DND-41 (cell line): ENCODE data around the gene CDYL.

ENCODE experiments used
- ATAC-seq: fragments of 200-7000 bp; cut with Tn5 transposase; 3 replicates; pipeline ENCODE4 v1.9.1; 2021; ENCODE audit warnings: low read depth; ENCODE audit not compliant: insufficient read depth
- DNase-seq: peaks from one replicate; pipeline ENCODE4 v3.0.0-alpha.2; 2020
- H2AFZ ChIP-seq: 2 replicates; pipeline ENCODE4 v1.6.0; 2012; ENCODE audit warnings: low read depth, low read length
- H3K27ac ChIP-seq: 2 replicates; pipeline ENCODE4 v1.5.1; 2012; ENCODE audit warnings: low read length, inconsistent platforms
- H3K27me3 ChIP-seq: fragments of 200-600 bp; sonication (generic); 2 replicates; pipeline ENCODE4 v1.6.0; 2012; ENCODE audit warnings: low read length, mild to moderate bottlenecking, inconsistent platforms; ENCODE audit not compliant: insufficient read depth, poor library complexity
- H3K36me3 ChIP-seq: 2 replicates; pipeline ENCODE4 v1.5.1; 2012; ENCODE audit warnings: low read length, inconsistent platforms; ENCODE audit not compliant: insufficient read depth
- H3K4me1 ChIP-seq: 2 replicates; pipeline ENCODE4 v1.5.1; 2012; ENCODE audit warnings: mild to moderate bottlenecking, low read length; ENCODE audit not compliant: insufficient read depth
- H3K4me2 ChIP-seq: 2 replicates; pipeline ENCODE4 v1.6.0; 2012; ENCODE audit warnings: mild to moderate bottlenecking, moderate library complexity, low read length, inconsistent platforms; ENCODE audit not compliant: insufficient read depth
- H3K4me3 ChIP-seq, 2 experiments: fragments of 200-600 bp in 1 of 2; shearing (Covaris generic) in 1 of 2; 2 replicates each; pipeline ENCODE4 v1.5.1; 2012 to 2016; ENCODE audit warnings: inconsistent platforms in 2 of 2, low read length in 2 of 2, mild to moderate bottlenecking in 2 of 2, low read depth in 1 of 2, moderate library complexity in 1 of 2
- H3K79me2 ChIP-seq: 2 replicates; pipeline ENCODE4 v1.6.0; 2012; ENCODE audit warnings: low read length, inconsistent platforms; ENCODE audit not compliant: insufficient read depth
- H3K9ac ChIP-seq: 2 replicates; pipeline ENCODE4 v1.6.0; 2012; ENCODE audit warnings: low read depth, mild to moderate bottlenecking, inconsistent platforms, low read length, moderate library complexity
- H3K9me3 ChIP-seq: 2 replicates; pipeline ENCODE4 v1.5.1; 2012; ENCODE audit warnings: low read length, moderate library complexity, mild to moderate bottlenecking, inconsistent platforms; ENCODE audit not compliant: insufficient read depth, severe bottlenecking
- H4K20me1 ChIP-seq: 2 replicates; pipeline ENCODE4 v1.6.0; 2012; ENCODE audit warnings: low read length; ENCODE audit not compliant: insufficient read depth
- EZH2 ChIP-seq: IDR thresholded peaks from 3 replicates; pipeline ENCODE4 v1.6.1; 2012; ENCODE audit warnings: borderline replicate concordance, low read depth, mild to moderate bottlenecking, moderate library complexity, low read length, inconsistent platforms; ENCODE audit not compliant: severe bottlenecking
- TF ChIP-seq, protein P1 (sequence below): IDR thresholded peaks from 2 replicates; pipeline ENCODE4 v1.5.1; 2012; ENCODE audit warnings: borderline replicate concordance, low read length, moderate library complexity, mild to moderate bottlenecking; ENCODE audit not compliant: poor library complexity, severe bottlenecking; ENCODE audit errors: extremely low read depth

The CDYL gene

GRCh38 chr6:4872841-4873240 is 96.6 kb downstream of the CDYL start:
- Histone ChIP-seq H3K79me2 (peaks cover 22% of the 10 kb centered on the region), H2AFZ (no peak overlapping the region), H3K27me3 (no peaks in the 10 kb centered on the region), H3K4me1 (no peaks in the 10 kb centered on the region), H3K9me3 (no peaks in the 10 kb centered on the region), H3K27ac (no peak overlapping the region), H3K4me3 (no peak overlapping the region), H3K9ac (no peak overlapping the region), H3K36me3 (no peaks in the 10 kb centered on the region), H3K4me2 (no peak overlapping the region), H4K20me1 (peaks cover 4% of the 10 kb centered on the region; the same call in 1 of the 2 replicates)
- DNase-seq (no peak), ATAC-seq (no peak)
- TF ChIP-seq EZH2 = no peak
- TF ChIP-seq, protein P1, sequence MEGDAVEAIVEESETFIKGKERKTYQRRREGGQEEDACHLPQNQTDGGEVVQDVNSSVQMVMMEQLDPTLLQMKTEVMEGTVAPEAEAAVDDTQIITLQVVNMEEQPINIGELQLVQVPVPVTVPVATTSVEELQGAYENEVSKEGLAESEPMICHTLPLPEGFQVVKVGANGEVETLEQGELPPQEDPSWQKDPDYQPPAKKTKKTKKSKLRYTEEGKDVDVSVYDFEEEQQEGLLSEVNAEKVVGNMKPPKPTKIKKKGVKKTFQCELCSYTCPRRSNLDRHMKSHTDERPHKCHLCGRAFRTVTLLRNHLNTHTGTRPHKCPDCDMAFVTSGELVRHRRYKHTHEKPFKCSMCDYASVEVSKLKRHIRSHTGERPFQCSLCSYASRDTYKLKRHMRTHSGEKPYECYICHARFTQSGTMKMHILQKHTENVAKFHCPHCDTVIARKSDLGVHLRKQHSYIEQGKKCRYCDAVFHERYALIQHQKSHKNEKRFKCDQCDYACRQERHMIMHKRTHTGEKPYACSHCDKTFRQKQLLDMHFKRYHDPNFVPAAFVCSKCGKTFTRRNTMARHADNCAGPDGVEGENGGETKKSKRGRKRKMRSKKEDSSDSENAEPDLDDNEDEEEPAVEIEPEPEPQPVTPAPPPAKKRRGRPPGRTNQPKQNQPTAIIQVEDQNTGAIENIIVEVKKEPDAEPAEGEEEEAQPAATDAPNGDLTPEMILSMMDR = no peak

DNA sequence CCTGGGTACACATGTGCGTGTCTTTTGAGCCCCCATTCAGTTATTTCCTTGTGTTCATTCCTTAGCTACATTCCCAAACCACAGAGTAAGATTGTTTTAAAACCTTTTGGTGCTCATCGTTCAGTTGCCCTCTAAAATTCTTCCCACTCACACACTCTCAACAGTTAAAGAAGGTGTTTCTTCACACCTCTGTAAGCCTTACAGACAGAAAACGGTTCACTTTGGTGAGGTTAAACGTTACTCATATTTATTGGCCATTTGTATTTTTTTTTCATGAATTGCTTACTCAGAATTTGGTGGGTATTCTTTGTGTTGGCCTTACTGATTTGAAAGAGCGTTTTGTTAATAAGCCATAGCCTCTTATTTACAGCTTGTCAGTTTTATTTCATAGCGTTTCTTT is 97.7 kb downstream of the CDYL start:
- no peak overlapping the region for H3K4me3 ChIP-seq
- H3K4me2 ChIP-seq = no peak overlapping the region
- TF ChIP-seq, protein P1 = no peak
- TF ChIP-seq EZH2 = no peak
- no peak for DNase-seq
- no peaks in the 10 kb centered on the region for H3K4me1 ChIP-seq
- no peak overlapping the region for H3K27ac ChIP-seq
- H3K27me3 ChIP-seq = no peaks in the 10 kb centered on the region
- ATAC-seq = no peak
- H3K9me3 ChIP-seq = no peaks in the 10 kb centered on the region
- no peaks in the 10 kb centered on the region for H3K36me3 ChIP-seq
- H2AFZ ChIP-seq = no peak overlapping the region
- H3K9ac ChIP-seq = no peak overlapping the region
- H4K20me1 ChIP-seq = peaks cover 4% of the 10 kb centered on the region; the same call in 1 of the 2 replicates
- peaks cover 22% of the 10 kb centered on the region for H3K79me2 ChIP-seq

DNA sequence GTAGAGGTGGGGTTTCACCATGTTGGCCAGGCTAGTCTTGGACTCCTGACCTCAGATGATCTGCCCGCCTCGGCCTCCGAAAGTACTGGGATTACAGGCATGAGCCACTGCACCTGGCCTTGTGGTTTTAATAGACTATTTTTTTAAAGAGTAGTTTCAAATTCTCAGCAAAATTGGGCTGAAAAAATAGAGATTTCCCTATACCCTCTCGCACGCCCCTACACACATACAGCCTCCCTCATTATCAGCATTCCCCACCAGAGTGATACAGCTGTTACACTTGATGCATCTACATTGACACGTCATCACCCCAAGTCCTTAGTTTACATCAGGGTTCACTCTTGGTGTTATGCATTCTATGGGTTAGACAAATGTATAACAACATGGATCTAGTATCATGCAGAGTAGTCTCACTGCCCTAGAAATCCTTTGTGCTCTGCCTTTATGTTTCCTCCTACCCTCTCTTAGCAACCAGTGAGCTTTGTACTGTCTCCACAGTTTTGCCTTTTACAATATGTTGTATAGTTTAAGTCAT is 103.6 kb downstream of the CDYL start:
- H3K4me1 ChIP-seq = no peaks in the 10 kb centered on the region
- peaks cover 10% of the 10 kb centered on the region for H3K79me2 ChIP-seq
- no peak overlapping the region for H3K4me2 ChIP-seq
- no peak overlapping the region for H3K27ac ChIP-seq
- H3K9me3 ChIP-seq = no peaks in the 10 kb centered on the region
- no peaks in the 10 kb centered on the region for H3K27me3 ChIP-seq
- no peak for DNase-seq
- no peak for TF ChIP-seq EZH2
- TF ChIP-seq, protein P1 = no peak
- H3K4me3 ChIP-seq = no peak overlapping the region
- no peak for ATAC-seq
- H2AFZ ChIP-seq = no peak overlapping the region
- no peak overlapping the region for H3K9ac ChIP-seq
- no peaks in the 10 kb centered on the region; the same call in 1 of the 2 replicates for H4K20me1 ChIP-seq
- no peaks in the 10 kb centered on the region for H3K36me3 ChIP-seq
